Inflammatory macrophage treated with lipopolysaccharide for 1 hour (primary cell): ENCODE measurements around the gene STUB1.

Source experiments
- DNase-seq, 2 donors: peaks; one replicate each; pipeline ENCODE4 v3.0.0-alpha.2; 2020 to 2022

STUB1 gene

GRCh38 chr16:645852-646678 is 34.1 kb upstream of the STUB1 start:
- DNase-seq: no peak

DNA sequence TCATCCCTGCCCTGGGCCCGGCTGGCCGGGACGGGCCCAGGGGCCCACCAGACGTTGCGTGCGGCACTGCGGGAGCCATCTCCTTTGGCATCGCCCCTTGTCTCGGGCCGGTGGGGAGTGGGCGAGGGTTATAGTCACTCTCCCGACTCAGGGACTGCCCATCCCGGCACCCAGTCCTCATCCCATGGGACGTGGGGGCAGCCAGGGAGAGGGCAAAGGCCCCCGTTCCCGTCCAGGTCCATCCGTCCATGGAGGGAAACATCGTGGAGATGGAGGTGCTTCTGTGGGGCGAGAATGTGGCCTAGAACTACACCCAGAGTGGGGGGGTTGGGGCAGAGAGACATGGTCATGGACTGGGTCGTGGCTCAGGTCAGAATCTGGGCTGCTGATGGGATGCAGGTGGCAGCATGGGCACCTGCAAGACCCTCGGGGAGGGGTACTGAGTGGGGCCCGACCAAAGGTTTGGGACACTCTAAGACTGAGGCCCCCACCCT is 33.5 kb upstream of the STUB1 start:
- no peak for DNase-seq

GRCh38 chr16:647173-647902 is 32.9 kb upstream of the STUB1 start:
- DNase-seq: no peak

DNA sequence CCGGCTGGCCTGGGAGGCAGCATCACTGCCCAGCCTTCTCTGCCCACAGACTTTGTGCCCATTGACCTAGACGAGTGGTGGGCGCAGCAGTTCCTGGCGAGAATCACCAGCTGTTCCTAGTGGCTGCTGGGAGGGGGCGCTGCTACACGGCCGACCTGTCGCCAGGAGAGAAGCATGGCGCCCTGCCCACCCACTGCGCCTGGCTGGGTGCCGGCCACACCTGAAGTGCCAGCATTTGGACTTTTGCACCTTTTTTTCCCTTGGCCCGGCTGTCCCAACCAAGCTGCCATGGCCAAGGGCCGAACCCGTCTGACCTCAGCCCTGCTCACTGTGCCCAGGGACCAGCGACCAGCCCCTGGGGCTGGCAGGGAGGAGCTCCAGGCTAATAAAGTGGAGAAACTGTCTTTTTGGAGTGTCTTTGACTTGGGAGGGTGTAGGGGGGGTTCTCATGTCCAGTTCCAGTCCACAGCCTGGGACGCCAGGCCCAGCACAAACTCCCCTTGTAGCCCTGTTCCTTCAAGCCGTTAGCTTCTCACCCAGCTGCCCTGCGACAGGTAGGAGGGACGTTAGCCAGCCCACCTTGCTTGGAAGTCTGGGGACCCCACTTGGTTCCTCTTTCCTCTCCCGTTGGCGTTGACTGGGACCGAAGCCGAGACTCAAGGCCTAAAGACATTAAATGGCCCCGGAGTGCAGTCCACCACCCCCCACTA is 32.0 kb upstream of the STUB1 start:
- DNase-seq: peak; percentile 44 to 45

GRCh38 chr16:648781-649589 is 31.2 kb upstream of the STUB1 start, which contains the start of gene WDR90:
WDR90 (plus strand) TSS chr16:649365; CDS start chr16:649417, 52 bp downstream.
- DNase-seq: peak; percentile 89 to 92

DNA sequence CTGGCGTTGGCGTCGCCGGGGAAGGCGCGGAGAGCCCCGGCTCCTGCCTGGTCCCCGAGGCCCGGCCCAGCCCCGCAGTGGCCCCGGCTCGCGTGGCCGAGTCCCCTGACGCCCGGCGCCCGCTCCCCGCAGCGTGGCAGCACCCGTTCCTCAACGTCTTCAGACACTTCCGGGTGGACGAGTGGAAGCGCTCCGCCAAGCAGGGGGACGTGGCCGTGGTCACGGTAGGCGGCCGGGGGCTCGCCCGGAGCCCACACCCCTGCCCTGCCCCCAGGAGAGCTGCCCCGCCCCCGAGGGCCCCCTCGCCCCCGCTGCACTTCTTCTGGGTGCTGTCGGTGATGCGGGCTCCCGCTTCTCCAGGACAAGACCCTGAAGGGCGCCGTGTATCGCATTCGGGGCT is 30.6 kb upstream of the STUB1 start:
- DNase-seq: no peak

DNA sequence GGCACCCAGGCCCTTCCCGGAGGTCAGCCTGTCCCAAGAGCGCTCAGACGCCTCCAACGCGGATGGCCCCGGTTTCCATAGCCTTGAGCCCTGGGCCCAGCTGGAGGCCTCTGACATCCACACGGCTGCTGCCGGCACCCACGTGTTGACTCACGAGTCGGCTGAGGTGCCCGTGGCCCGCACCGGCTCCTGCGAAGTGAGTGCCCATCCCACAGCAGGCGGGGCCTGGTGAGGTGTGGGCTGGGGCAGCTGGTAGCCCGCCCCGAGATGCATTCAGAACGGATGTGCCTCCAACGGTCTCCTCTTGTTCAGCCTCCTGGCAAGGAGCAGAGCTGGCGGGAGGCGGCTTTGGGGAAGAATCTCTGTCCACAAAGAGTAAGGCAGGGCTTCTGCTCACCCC is 28.4 kb upstream of the STUB1 start:
- no peak for DNase-seq

DNA sequence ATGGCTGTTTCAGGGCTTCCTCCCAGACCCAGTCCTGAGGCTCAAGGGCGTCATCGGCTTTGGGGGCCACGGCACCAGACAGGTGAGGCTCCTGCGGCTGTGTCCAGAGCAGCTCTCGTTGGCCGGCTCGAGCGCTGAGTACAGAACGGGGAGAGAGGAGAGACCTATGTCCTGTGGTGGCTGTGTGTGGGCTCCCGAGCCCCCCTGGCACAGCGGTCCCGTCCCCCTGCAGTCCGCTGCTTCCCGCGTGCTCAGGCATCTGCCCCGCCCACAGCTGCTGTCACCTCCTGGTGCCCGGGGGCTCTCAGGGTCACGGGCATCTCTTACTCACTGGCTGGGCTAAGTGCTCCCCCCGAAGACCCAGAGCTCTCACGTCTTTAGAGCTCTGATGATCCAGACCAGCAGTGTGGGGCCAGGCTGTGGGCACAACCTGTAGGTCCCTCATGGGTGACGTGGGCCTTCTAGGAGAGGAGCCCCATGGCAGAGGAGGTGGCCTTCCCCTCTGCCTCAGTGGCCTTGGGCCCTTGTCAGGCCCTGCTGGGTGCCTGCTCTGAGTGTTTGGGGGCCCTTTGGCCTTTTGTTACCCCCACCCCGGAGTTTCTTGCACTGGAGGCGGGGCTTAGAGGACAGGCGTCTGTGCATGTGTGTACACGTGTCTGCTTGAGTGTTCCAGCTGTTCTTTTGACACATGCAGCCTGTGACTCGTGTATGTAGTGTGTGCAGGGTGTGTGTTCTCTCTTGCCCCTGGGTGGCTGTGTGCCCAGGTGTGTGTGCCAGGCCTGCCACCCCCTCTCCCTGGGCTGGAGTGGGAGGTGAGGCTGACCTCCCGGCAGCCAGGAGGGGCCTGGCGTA is 27.5 kb upstream of the STUB1 start:
- DNase-seq: no peak

DNA sequence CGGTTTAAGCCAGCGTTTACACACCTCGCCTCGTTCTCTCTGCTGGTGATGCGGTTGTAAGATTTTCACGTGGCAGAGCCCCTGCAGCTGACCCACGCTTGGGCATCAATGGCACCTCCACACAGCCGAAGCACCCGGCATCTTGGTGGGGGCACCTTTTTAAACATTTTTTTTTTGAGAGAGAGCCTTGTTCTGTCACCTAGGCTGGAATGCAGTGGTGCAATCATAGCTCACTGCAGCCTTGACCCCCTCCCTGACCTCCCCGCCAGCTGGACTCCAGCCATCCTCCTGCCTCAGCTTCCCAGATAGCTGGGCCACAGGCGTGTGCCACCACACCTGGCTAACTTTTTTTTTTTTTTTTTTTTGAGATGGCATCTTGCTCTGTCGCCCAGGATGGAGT is 26.2 kb upstream of the STUB1 start:
- no peak for DNase-seq

DNA sequence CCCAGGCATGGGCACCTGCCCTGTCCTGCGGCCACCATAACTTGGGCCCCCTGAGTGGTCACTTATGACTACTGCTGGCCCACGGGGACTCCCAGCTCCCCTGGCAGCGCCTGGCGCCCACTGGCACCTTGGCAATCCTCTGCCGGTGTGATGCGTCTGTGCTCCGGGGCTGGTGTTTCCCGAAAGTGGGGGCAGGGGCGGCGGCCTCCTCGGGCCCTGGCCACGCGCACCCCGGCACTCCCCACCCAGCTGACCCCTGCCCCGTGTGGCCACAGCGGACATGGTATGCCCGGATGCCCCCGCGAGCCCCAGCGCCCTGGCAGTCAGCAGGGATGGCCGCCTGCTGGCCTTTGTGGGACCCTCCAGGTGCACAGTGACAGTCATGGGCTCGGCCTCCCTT is 22.7 kb upstream of the STUB1 start:
- no peak for DNase-seq

DNA sequence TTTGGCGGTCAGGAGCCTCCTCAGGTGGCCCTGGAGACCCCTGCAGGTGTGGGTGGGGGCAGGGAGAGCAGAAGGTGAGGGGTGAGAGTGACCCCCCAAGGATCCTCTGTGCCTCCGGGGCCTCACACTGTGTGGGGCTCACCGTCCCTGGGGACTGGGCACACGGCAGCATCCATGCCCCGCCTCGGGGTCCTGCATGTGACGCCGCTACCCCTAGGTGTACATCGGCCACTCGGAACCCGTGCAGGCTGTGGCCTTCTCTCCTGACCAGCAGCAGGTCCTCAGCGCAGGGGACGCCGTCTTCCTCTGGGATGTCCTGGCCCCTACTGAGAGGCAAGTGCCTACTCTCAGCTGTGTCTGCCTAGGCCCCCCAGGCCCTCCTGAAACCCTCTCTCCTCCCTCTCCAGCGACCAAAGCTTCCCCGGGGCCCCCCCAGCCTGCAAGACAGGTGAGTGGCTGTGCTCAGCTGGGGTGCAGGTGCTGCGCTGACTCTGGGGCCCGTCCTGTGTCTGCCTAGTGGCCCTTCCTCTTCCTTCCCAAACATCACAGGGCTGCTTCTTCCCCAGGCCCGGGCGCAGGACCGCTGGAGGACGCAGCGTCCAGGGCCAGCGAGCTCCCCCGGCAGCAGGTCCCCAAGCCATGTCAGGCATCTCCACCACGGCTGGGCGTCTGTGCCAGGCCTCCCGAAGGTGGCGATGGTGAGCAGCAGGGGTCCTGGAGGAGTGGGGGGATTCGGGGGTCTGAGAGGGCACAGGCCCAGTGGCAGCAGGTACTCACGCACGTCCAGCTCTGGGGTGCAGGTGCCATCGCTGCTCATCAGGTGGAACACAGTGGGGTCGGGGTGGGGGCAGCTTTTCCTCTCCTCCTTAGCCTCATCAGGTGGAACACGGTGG is 21.3 kb upstream of the STUB1 start:
- DNase-seq: no peak

DNA sequence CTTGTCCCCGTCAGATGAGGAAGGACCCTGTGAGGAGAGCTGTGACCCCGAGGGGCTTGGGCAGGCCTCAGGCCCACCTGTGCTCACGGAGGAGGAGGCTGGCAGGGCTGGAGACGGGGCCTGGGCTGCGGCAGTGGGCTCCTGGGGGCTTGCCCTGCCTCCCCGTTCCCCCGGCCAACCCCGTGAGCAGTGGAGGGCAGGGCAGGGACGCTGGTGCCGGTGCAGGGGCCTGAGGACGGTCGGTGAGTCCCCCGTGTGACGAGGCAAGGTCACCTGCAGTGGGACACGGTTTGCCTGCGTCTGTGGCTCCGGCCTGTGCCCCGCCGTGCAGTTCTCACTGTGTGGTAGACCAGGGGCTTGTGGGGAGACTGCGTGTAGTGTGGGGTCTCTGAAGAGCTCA is 20.6 kb upstream of the STUB1 start:
- no peak for DNase-seq

- no peak for DNase-seq
Measured at GRCh38 chr16:660132-660458, 20.1 kb upstream of the STUB1 start.

DNA sequence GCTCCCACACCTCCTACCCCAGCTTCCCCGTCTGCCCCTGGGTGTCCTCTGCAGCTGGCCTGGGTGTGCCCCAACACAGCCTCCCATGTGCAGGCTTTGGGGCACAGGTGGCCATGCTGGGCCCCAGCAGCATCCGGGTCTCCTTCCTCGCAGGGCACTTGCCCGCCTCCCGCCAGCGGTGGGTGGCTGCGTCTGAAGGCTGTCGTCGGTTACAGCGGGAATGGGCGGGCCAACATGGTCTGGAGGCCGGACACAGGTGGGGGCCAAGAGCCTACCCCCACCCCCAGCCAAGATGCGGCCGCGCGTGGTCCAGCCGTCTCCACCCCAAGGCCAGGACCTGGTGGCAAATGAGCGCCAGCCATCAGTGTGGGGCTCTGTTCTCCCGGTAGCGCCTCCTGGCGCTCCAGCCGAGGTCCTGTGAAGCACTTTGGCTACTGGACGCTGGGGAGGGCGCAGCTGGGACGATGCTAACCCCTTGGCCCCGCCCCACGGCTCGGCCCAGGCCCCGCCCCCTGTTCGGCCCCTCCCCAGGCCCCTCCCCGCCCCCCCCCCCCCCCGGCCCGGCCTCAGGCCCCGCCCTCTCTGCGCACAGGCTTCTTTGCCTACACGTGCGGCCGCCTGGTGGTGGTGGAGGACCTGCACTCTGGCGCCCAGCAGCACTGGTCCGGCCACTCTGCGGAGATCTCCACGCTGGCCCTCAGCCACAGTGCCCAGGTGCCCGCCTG is 19.6 kb upstream of the STUB1 start:
- peak; percentile 82 to 85 for DNase-seq

- DNase-seq: no peak
Measured at GRCh38 chr16:661184-661821, 18.9 kb upstream of the STUB1 start.

DNA sequence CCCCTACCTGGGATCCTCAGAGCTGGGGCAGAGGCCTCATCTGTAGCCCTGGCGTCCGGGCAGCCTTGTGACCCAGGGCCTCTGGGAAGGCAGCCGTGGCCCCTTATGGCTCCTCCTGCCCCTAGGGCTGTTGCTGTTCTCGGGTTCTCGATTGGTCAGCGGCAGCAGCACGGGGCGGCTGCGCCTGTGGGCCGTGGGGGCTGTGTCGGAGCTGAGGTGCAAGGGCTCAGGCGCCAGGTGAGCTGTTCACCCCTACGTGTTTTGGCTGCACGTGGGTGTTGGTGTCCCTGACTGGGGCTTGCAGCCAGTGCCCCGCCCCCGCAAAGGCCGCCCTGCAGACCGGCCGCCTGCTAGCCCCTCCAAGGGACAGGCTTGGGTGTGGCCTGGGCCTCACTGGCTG is 18.1 kb upstream of the STUB1 start:
- no peak for DNase-seq

DNA sequence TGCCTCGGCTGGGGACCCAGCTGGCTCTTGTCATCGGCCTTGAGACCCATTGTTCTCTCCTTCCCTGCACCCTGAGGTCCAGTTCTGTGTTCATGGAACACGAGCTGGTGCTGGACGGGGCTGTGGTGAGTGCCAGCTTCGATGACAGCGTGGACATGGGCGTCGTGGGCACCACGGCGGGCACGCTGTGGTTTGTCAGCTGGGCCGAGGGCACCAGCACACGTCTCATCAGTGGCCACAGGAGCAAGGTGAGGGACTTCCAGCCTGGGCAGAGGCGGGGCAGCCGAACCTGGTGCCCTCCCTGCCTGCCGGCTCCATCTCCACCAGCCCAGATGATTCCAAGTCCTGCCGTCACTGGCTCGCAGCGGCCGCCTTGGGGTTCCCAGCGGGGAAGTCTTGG is 17.6 kb upstream of the STUB1 start:
- DNase-seq: no peak

- no peak for DNase-seq
Measured at GRCh38 chr16:666572-666971, 13.6 kb upstream of the STUB1 start.

DNA sequence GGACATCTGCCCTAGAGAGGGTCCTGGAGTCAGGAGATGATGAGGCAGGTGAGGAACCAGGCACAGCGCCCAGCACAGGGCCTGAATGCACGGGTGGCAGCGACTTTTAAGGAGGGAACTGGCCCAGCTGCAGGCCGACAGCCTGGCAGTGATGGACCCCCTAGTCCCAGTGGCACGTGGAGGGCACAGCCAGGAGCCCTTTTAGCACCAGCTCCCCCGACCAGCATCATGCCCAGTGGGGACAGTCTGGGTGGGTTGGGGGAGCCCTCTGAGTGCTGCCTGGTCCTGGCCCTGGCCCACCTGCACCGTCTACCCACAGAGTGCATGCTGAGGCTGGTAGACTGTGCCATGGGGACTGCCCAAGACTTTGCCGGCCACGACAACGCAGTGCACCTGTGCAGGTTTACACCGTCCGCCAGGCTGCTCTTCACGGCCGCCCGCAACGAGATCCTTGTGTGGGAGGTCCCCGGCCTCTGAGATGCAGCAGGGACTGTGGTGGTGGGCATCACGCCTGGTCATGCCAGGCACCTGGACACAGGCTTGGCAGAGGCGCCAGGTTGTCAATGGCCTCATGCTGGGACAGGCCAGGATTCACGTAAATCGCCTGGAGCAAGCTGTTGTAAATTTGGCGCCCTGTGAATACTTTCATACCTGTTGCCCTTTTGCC is 13.0 kb upstream of the STUB1 start:
- no peak for DNase-seq
